Right cardiac atrium (tissue), 5 donors: ENCODE data around the gene SORCS2. TPM values are rescaled to one million over a fixed set of nuclear protein-coding genes. Genes with fewer than 3 reads are reported as not detected.
A peak's percentile ranks its signal among the peaks of the same experiment; 100 is the strongest.

Experiments used
- ATAC-seq, 2 donors: fragments of 200-7000 bp; cut with Tn5 transposase; one replicate each; pipeline versions ENCODE4 v1.8.0 to v1.9.1; 2020; ENCODE audit warnings: moderate library complexity in 2 of 2, mild to moderate bottlenecking in 1 of 2
- DNase-seq, 3 donors: peaks; one replicate each; pipeline ENCODE4 v3.0.0-alpha.2; 2020
- H3K27ac ChIP-seq: one replicate; pipeline ENCODE4 v1.5.1; 2013; ENCODE audit warnings: mild to moderate bottlenecking, low read length, control low read depth, moderate library complexity
- H3K27me3 ChIP-seq: one replicate; pipeline ENCODE4 v1.6.1; 2013; ENCODE audit not compliant: control insufficient read depth, insufficient read depth
- H3K4me1 ChIP-seq: one replicate; pipeline ENCODE4 v1.6.1; 2013; ENCODE audit warnings: low read length; ENCODE audit not compliant: control insufficient read depth, insufficient read depth
- H3K4me3 ChIP-seq: one replicate; pipeline ENCODE4 v1.5.1; 2013; ENCODE audit warnings: low read length, control low read depth
- H3K9me3 ChIP-seq: one replicate; pipeline ENCODE4 v1.6.1; 2013; ENCODE audit warnings: low read length; ENCODE audit not compliant: control insufficient read depth
- WGBS: extraction: QIAGEN DNeasy Blood & Tissue Kit; methylation state at CpG from one replicate; pipeline ENCODE4 v1.1.7; 2013; 5-methylcytosine and 5-hydroxymethylcytosine counted together
- intact Hi-C, 4 donors: fragments of 100-400 bp; cut with DNase I; formaldehyde crosslinking; loops; one replicate each; pipeline versions ENCODE4 v1.11.0 to v1.14.0; 2022 to 2023
- polyA plus RNA-seq: library from polyadenylated mRNA; stranded (reverse); fragments of 200-250 nt; gene quantifications from one replicate; pipeline ENCODE4 v1.2.3, GENCODE V29; 2013
- total RNA-seq, 4 donors: library from RNA; stranded (reverse); fragmentation: NEBNext Ultra II Directional; extraction: Animal tissue kit (Norgen Biotek cat#: 25700); gene quantifications; one replicate each; pipeline ENCODE4 v1.2.1, GENCODE V29; 2021
- donor health status: healthy with polysubstance abuse.
- donor health status: DM: no; HTN: yes; CAD: no.
- donor health status: DM: no; HTN: no; CAD: no.
- donor health status: DM: no; HTN: yes; CAD: no; lungs with severe emphysema.
- donor health status: DM: yes; HTN: yes; CAD: no.

SORCS2 gene
- total and polyA plus RNA-seq, 5 donors: 2.1 to 7.3 (median 2.7) TPM

DNA sequence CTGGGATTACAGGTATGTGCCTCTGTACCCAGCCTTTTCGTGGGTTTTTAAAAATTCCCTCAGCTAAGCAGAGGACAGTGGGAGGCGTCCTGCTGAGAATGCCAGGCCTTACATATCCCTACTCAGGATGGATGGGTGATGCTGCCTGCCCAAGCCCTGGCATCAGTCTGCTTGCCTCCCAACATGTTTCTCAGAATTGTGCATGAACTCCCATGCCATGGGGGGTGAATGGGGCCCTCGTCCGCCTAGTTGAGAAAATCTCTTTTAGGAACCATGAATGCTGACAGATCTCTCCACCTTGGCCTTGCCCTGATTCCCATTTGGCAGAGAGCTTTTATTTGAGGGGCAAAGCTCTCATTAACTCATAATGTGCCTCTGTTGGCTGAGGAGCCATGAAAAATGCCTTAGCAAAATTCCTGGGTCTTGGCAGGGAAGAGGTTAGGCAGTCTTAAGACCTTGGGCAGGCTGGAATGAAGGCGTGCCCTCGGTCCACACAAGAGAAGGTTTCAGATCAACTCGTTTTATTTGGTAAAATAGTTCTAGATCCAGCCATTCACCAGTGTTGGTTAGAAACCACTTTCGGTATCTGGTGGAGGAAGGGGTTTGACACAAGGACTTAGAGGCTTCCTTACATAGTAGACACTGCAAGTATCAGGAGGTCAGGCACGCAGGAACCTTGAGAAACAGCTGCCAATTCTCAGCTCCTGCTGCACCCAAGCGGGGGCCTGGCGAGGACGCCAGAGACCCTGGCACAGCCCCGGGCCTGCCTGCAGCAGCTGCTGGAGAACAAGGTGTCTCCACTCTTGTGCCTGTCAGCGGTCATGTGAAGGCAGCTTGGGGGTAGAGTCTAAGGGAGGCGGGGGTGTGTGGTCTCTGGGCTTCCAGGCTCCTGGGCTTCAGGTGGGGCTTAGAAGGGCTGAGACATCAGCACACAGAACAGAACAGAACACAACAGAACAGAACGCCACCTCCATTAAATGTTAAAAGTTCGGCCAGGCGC, 435.2 kb downstream of the SORCS2 start:
- intact Hi-C loops: no loop called here
- no peak for DNase-seq

DNA sequence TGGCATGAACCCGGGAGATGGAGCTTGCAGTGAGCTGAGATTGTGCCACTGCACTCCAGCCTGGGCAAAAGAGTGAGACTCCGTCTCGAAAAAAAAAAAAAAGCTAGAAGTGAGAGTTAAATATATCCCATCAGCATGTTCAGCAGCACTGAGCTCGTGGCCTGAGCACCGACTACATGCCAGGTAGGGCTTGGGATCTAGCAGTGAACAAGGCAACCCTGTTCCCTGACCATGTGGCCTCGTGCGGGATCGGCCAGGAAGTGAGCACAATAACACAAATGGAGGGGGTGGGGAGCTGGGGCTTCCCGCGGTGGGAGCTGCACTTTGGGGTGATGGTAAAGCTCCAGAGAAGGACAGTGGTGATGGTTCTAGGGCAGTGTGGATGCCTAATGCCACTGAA, 436.1 kb downstream of the SORCS2 start:
- no peak overlapping the region for H3K4me3 ChIP-seq
- WGBS: 55% methylated on average over 10 of the region's 10 CpGs
- no peaks in the 10 kb centered on the region for H3K27me3 ChIP-seq
- ATAC-seq (no peak), DNase-seq (no peak)
- H3K9me3 ChIP-seq: no peaks in the 10 kb centered on the region
- H3K27ac ChIP-seq: no peak overlapping the region
- intact Hi-C loops: no loop called here
- H3K4me1 ChIP-seq: no peaks in the 10 kb centered on the region

More for the DNA sequence above, 435.2 kb downstream of the SORCS2 start:
- Histone ChIP-seq H3K27me3 (no peaks in the 10 kb centered on the region), H3K4me3 (no peak overlapping the region), H3K9me3 (no peaks in the 10 kb centered on the region), H3K4me1 (no peaks in the 10 kb centered on the region), H3K27ac (no peak overlapping the region)
- WGBS: 88% methylated on average over 18 of the region's 18 CpGs
- no peak for ATAC-seq

DNA sequence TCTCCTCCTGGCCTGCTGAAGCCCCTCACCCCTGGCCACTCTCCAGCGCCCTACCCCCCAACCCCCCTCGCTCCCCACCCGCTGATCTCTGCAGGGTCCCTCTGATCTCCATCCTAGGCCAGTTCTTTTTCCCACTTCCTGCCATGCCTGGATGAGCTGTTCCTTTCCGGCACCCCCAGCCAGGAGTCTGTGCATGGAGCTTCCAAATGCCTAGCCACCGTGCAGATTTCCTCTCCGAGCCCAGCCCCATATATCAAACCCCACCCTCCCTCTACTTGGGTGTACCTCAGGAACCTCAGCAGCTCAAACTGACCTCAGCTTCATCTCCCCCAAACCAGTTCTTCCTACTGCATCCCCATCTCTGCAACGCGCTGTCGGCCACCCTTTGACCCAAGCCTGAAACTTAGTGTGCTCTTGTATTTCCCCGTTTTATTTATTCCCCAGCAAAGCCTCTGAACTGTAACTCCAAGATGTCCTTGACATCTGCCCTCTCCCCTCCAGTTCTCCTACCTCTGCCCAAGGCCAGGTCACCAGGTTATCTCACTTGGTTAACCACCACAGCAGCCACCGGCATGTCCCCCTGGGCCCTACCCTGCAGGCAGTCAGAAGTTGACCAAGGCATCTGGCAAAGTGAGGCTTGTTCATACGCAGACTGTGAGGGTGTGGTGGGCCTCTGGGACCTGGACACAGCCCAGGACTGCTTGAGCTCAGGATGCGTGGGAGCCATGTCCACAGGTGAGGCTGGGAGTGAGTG, 437.3 kb downstream of the SORCS2 start:
- no peak overlapping the region for H3K4me3 ChIP-seq
- DNase-seq (no peak), ATAC-seq (no peak)
- H3K4me1 ChIP-seq: no peaks in the 10 kb centered on the region
- no peaks in the 10 kb centered on the region for H3K9me3 ChIP-seq
- WGBS: 85% methylated on average over 13 of the region's 13 CpGs
- no peaks in the 10 kb centered on the region for H3K27me3 ChIP-seq
- intact Hi-C loops: no loop called here
- no peak overlapping the region for H3K27ac ChIP-seq

DNA sequence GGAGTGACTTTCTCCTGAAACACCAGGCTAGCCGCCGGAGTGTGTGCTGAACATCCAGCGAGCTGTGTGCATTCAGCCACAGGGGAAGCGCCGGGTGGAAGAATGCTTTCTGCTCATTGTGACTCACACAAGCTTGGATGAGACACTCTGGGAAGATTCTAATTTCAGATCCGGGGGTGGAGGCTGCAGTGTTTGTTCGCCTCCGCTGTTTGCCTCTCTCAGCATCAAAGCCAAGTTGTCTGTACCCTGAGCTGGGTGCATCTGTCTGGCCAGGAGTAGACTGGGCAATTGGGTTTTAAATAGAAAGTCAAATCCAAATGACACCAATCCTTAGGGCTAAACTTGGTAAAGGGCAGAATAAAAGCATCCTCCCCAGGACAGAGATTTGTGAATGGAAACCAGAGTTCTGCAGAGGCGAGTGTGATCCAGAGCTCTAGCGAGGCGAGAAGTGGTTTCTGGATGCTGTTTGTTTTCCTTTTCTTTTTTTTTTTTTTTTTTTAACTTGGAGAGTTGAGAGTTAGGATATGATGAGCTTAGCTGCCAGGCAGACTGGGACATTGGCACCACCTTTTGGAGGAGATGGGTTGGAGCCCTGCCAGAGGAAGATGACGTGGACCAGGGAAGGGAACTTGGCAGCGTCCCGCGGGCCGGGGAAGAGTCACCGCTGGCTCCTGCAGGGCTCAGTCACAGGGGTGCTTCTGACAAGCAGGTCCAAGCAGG, 438.4 kb downstream of the SORCS2 start:
- WGBS: 19% methylated on average over 17 of the region's 17 CpGs
- H3K4me3 ChIP-seq: no peak overlapping the region

DNA sequence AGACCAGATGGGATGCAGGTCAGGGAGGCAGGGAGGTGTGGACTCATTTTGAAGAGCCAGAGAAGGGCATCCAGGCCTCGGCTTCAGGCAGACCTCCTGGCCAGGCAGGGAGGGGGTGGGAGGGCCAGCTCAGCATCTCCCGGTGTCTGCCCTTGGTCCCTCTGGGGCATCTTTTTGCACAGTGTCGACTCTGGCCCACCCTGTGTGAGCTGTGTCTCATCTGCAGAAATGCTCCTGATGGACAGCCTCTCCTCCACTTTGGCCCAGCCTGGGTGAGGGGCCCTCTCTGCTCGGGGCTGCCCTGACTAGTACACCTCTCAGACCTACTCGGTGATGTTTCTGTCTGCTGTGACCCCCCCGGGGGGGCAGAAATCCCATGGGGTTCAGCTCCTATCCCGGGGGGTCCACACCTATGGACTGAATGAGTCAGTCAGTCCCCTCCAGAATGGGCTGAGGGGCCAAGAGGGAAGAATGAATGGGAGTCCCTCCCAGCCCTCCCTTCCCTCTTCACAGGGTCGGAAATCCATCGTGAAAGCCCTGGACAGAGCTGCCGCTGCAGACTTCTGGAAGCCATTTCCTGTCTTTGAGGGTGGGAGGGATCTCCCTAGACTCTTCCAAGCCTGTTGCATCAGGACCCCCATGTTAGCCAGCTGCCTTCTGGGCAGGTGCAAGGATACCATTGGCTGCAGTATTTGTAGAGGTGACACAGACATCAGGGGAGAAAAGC, 439.1 kb downstream of the SORCS2 start:
- 23% methylated on average over 10 of the region's 10 CpGs for WGBS
- H3K9me3 ChIP-seq: no peaks in the 10 kb centered on the region
- H3K27me3 ChIP-seq: no peaks in the 10 kb centered on the region
- DNase-seq (no peak), ATAC-seq (peak; percentile 5 to 6)
- no peak overlapping the region for H3K27ac ChIP-seq
- intact Hi-C loops: no loop called here
- no peak overlapping the region for H3K4me3 ChIP-seq
- no peaks in the 10 kb centered on the region for H3K4me1 ChIP-seq

More for the DNA sequence above, 438.4 kb downstream of the SORCS2 start:
- peak; percentile 79 to 90 (median 87) for DNase-seq
- Histone ChIP-seq H3K9me3 (no peaks in the 10 kb centered on the region), H3K27ac (peak overlapping the region; percentile 41), H3K4me1 (no peaks in the 10 kb centered on the region), H3K27me3 (no peaks in the 10 kb centered on the region)
- peak; percentile 80 to 81 for ATAC-seq
- intact Hi-C loops: no loop called here

- ATAC-seq (no peak), DNase-seq (no peak)
- no peaks in the 10 kb centered on the region for H3K27me3 ChIP-seq
- H3K4me1 ChIP-seq: no peaks in the 10 kb centered on the region
- H3K9me3 ChIP-seq: no peaks in the 10 kb centered on the region
- H3K4me3 ChIP-seq: no peak overlapping the region
- intact Hi-C loops: no loop called here
- no peak overlapping the region for H3K27ac ChIP-seq
- 34% methylated on average over 12 of the region's 12 CpGs for whole genome bisulfite sequencing
Observed at GRCh38 chr4:7632341-7632740, 440.0 kb downstream of the SORCS2 start.

GRCh38 chr4:7632971-7633370, 440.6 kb downstream of the SORCS2 start:
- Histone ChIP-seq H3K27me3 (no peaks in the 10 kb centered on the region), H3K4me1 (no peaks in the 10 kb centered on the region), H3K4me3 (no peak overlapping the region), H3K27ac (no peak overlapping the region), H3K9me3 (no peaks in the 10 kb centered on the region)
- WGBS: 73% methylated on average over 5 of the region's 5 CpGs
- DNase-seq: no peak
- intact Hi-C loops: no loop called here
- no peak for ATAC-seq

GRCh38 chr4:7634661-7635251, 442.4 kb downstream of the SORCS2 start:
- intact Hi-C loops: no loop called here

GRCh38 chr4:7635445-7636239, 443.3 kb downstream of the SORCS2 start:
- Histone ChIP-seq H3K9me3 (no peaks in the 10 kb centered on the region), H3K4me3 (no peak overlapping the region), H3K27ac (no peak overlapping the region), H3K4me1 (no peaks in the 10 kb centered on the region), H3K27me3 (no peaks in the 10 kb centered on the region)
- DNase-seq (no peak), ATAC-seq (no peak)
- intact Hi-C loops: no loop called here
- 81% methylated on average over 25 of the region's 25 CpGs for WGBS

More at GRCh38 chr4:7634661-7635251, 442.4 kb downstream of the SORCS2 start:
- ATAC-seq (peak in 1 of 2 donors; percentile 37), DNase-seq (no peak)
- no peaks in the 10 kb centered on the region for H3K4me1 ChIP-seq
- H3K27me3 ChIP-seq: no peaks in the 10 kb centered on the region
- no peaks in the 10 kb centered on the region for H3K9me3 ChIP-seq
- H3K27ac ChIP-seq: no peak overlapping the region
- 36% methylated on average over 12 of the region's 12 CpGs for WGBS
- H3K4me3 ChIP-seq: no peak overlapping the region

DNA sequence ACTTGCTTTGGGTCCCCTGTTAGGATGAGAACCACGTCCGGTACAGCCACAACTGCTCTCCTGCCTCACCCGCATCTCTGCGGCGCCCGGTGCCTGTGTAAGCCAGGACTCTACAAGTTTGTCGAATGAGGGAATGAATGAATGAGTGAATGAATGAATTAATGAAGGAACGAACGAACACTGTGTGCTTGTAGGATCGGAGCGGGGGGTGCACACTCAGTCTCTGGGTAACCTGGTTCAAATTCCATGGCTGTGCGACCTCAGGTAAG, 443.8 kb downstream of the SORCS2 start:
- intact Hi-C loops: no loop called here
- H3K27ac ChIP-seq: no peak overlapping the region
- ATAC-seq (no peak), DNase-seq (no peak)
- no peaks in the 10 kb centered on the region for H3K27me3 ChIP-seq
- no peaks in the 10 kb centered on the region for H3K4me1 ChIP-seq
- H3K9me3 ChIP-seq: no peaks in the 10 kb centered on the region
- WGBS: 94% methylated on average over 12 of the region's 12 CpGs
- H3K4me3 ChIP-seq: no peak overlapping the region
